ENCODE data around the gene CETP.

Gene CETP

DNA sequence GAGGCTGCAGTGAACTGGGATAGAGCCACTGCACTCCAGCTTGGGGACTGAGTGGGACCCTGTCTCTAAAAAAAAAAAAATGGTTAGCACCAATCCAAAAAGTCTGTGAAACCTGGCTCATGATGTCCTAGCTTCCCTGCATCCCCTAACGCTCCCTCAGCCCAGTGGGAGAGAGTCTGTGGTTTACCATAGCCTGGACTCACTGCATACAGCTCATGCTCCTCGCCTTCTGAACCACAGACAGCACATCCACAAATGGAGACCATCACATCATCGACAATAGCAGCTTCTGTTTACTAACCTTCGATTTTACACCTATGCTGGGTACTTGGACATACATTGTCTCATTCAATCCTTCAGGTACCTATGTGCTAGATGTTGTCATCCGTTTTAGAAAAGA, 71.2 kb downstream of the CETP start:
- no peak for DNase-seq (ENCODE audit: low read depth, low spot score)
- H3K27ac ChIP-seq, result no peak overlapping the region

Data from epithelial cell of prostate (primary cell).